ENCODE data around the gene MINDY4.

MINDY4 gene

DNA sequence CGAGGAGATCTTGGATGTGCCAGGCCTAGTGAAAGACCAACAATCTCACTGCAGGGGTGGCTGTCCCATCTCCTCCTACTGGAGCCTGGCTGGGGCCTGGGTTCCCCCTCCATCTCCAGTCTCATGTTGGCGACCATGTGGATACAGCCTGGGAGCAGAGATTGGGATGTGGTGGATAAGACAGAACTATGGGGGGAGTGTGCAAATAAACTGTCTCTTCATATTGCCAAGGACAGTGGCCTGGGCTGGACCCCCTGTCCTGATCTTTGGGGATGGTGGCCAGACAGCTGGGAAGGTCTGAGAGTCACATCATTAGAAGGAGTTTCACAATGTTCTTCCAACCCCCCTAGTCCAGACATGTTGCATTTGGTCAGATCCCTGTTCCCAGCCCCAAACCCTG, 5.8 kb upstream of the MINDY4 start (continued):
- no peak for TF ChIP-seq ZSCAN23 (tag by site-specific recombination; IDR thresholded peaks at IDR 0.05)
- no peak for TF ChIP-seq ZFP41 (tag by site-specific recombination; IDR thresholded peaks at IDR 0.05; ENCODE audit: borderline replicate concordance)
- TF ChIP-seq FEZF1 (tag by site-specific recombination; IDR thresholded peaks at IDR 0.05) = no peak
- no peak for TF ChIP-seq IKZF3 (tag by site-specific recombination; IDR thresholded peaks at IDR 0.05)
- TF ChIP-seq KLF10 (tag by site-specific recombination; IDR thresholded peaks at IDR 0.05) = no peak
- no peak for TF ChIP-seq ZSCAN30 (tag by site-specific recombination; IDR thresholded peaks at IDR 0.05)
- TF ChIP-seq, protein P1, sequence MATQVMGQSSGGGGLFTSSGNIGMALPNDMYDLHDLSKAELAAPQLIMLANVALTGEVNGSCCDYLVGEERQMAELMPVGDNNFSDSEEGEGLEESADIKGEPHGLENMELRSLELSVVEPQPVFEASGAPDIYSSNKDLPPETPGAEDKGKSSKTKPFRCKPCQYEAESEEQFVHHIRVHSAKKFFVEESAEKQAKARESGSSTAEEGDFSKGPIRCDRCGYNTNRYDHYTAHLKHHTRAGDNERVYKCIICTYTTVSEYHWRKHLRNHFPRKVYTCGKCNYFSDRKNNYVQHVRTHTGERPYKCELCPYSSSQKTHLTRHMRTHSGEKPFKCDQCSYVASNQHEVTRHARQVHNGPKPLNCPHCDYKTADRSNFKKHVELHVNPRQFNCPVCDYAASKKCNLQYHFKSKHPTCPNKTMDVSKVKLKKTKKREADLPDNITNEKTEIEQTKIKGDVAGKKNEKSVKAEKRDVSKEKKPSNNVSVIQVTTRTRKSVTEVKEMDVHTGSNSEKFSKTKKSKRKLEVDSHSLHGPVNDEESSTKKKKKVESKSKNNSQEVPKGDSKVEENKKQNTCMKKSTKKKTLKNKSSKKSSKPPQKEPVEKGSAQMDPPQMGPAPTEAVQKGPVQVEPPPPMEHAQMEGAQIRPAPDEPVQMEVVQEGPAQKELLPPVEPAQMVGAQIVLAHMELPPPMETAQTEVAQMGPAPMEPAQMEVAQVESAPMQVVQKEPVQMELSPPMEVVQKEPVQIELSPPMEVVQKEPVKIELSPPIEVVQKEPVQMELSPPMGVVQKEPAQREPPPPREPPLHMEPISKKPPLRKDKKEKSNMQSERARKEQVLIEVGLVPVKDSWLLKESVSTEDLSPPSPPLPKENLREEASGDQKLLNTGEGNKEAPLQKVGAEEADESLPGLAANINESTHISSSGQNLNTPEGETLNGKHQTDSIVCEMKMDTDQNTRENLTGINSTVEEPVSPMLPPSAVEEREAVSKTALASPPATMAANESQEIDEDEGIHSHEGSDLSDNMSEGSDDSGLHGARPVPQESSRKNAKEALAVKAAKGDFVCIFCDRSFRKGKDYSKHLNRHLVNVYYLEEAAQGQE (tag by site-specific recombination; IDR thresholded peaks at IDR 0.05) = no peak
- TF ChIP-seq, protein P2, sequence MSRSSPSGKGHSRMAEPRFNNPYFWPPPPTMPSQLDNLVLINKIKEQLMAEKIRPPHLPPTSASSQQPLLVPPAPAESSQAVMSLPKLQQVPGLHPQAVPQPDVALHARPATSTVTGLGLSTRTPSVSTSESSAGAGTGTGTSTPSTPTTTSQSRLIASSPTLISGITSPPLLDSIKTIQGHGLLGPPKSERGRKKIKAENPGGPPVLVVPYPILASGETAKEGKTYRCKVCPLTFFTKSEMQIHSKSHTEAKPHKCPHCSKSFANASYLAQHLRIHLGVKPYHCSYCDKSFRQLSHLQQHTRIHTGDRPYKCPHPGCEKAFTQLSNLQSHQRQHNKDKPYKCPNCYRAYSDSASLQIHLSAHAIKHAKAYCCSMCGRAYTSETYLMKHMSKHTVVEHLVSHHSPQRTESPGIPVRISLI (tag by site-specific recombination; IDR thresholded peaks at IDR 0.05) = no peak
- no peak for TF ChIP-seq TSHZ1 (tag by site-specific recombination; IDR thresholded peaks at IDR 0.05; ENCODE audit: borderline replicate concordance)
- TF ChIP-seq ZNF140 (tag by site-specific recombination; IDR thresholded peaks at IDR 0.05) = no peak
- TF ChIP-seq MEIS1 (CRISPR knock-in tag; IDR thresholded peaks at IDR 0.05; ENCODE audit: borderline replicate concordance) = no peak

GRCh38 chr7:30770845-30771173, 408 bp upstream of the MINDY4 start:
- no peak overlapping the region for H3K27ac ChIP-seq (ENCODE audit: extremely low read depth, low read depth, low read length)
- H3K9me3 ChIP-seq (ENCODE audit: control insufficient read depth, insufficient read depth, low read depth, low read length) = no peaks in the 10 kb centered on the region
- POLR2A ChIA-PET = no interaction called here
- H3K36me3 ChIP-seq (ENCODE audit: control insufficient read depth in 2 of 2, insufficient read depth in 1 of 2, low read length in 2 of 2) = no peaks in the 10 kb centered on the region
- H3K4me3 ChIP-seq (ENCODE audit: low read depth, low read length) = no peak overlapping the region; the same call in 1 of the 2 replicates
- 0 out of 2 replicates have a peak, but pooled peaks cover 2% of the 10 kb centered on the region for H3K4me1 ChIP-seq (ENCODE audit: control insufficient read depth, insufficient read depth, low read length)
- CTCF ChIA-PET = no interaction called here
- no peak for TF ChIP-seq ZNF560 (tag by site-specific recombination; IDR thresholded peaks at IDR 0.05; ENCODE audit: borderline replicate concordance)
- TF ChIP-seq KLF16 (tag by site-specific recombination; IDR thresholded peaks at IDR 0.05) = no peak
- TF ChIP-seq ZNF792 (tag by site-specific recombination; IDR thresholded peaks at IDR 0.05) = no peak
- TF ChIP-seq ZNF433 (tag by site-specific recombination; IDR thresholded peaks at IDR 0.05; ENCODE audit: low read depth) = no peak
- no peak for TF ChIP-seq ZNF214 (tag by site-specific recombination; IDR thresholded peaks at IDR 0.05; ENCODE audit: borderline replicate concordance)
